DND-41 (cell line): ENCODE measurements around the gene NTSR1.

Experiments
- ATAC-seq: fragments of 200-7000 bp; cut with Tn5 transposase; 3 replicates; pipeline ENCODE4 v1.9.1; 2021; ENCODE audit warnings: low read depth; ENCODE audit not compliant: insufficient read depth
- DNase-seq: peaks from one replicate; pipeline ENCODE4 v3.0.0-alpha.2; 2020
- H2AFZ ChIP-seq: 2 replicates; pipeline ENCODE4 v1.6.0; 2012; ENCODE audit warnings: low read depth, low read length
- H3K27ac ChIP-seq: 2 replicates; pipeline ENCODE4 v1.5.1; 2012; ENCODE audit warnings: low read length, inconsistent platforms
- H3K27me3 ChIP-seq: fragments of 200-600 bp; sonication (generic); 2 replicates; pipeline ENCODE4 v1.6.0; 2012; ENCODE audit warnings: low read length, mild to moderate bottlenecking, inconsistent platforms; ENCODE audit not compliant: insufficient read depth, poor library complexity
- H3K36me3 ChIP-seq: 2 replicates; pipeline ENCODE4 v1.5.1; 2012; ENCODE audit warnings: low read length, inconsistent platforms; ENCODE audit not compliant: insufficient read depth
- H3K4me1 ChIP-seq: 2 replicates; pipeline ENCODE4 v1.5.1; 2012; ENCODE audit warnings: mild to moderate bottlenecking, low read length; ENCODE audit not compliant: insufficient read depth
- H3K4me2 ChIP-seq: 2 replicates; pipeline ENCODE4 v1.6.0; 2012; ENCODE audit warnings: mild to moderate bottlenecking, moderate library complexity, low read length, inconsistent platforms; ENCODE audit not compliant: insufficient read depth
- H3K4me3 ChIP-seq, 2 experiments: fragments of 200-600 bp in 1 of 2; shearing (Covaris generic) in 1 of 2; 2 replicates each; pipeline ENCODE4 v1.5.1; 2012 to 2016; ENCODE audit warnings: inconsistent platforms in 2 of 2, low read length in 2 of 2, mild to moderate bottlenecking in 2 of 2, low read depth in 1 of 2, moderate library complexity in 1 of 2
- H3K79me2 ChIP-seq: 2 replicates; pipeline ENCODE4 v1.6.0; 2012; ENCODE audit warnings: low read length, inconsistent platforms; ENCODE audit not compliant: insufficient read depth
- H3K9ac ChIP-seq: 2 replicates; pipeline ENCODE4 v1.6.0; 2012; ENCODE audit warnings: low read depth, mild to moderate bottlenecking, inconsistent platforms, low read length, moderate library complexity
- H3K9me3 ChIP-seq: 2 replicates; pipeline ENCODE4 v1.5.1; 2012; ENCODE audit warnings: low read length, moderate library complexity, mild to moderate bottlenecking, inconsistent platforms; ENCODE audit not compliant: insufficient read depth, severe bottlenecking
- H4K20me1 ChIP-seq: 2 replicates; pipeline ENCODE4 v1.6.0; 2012; ENCODE audit warnings: low read length; ENCODE audit not compliant: insufficient read depth
- CTCF ChIP-seq: IDR thresholded peaks from 2 replicates; pipeline ENCODE4 v1.5.1; 2012; ENCODE audit warnings: borderline replicate concordance, low read length, moderate library complexity, mild to moderate bottlenecking; ENCODE audit not compliant: poor library complexity, severe bottlenecking; ENCODE audit errors: extremely low read depth
- EZH2 ChIP-seq: IDR thresholded peaks from 3 replicates; pipeline ENCODE4 v1.6.1; 2012; ENCODE audit warnings: borderline replicate concordance, low read depth, mild to moderate bottlenecking, moderate library complexity, low read length, inconsistent platforms; ENCODE audit not compliant: severe bottlenecking

Gene NTSR1

DNA sequence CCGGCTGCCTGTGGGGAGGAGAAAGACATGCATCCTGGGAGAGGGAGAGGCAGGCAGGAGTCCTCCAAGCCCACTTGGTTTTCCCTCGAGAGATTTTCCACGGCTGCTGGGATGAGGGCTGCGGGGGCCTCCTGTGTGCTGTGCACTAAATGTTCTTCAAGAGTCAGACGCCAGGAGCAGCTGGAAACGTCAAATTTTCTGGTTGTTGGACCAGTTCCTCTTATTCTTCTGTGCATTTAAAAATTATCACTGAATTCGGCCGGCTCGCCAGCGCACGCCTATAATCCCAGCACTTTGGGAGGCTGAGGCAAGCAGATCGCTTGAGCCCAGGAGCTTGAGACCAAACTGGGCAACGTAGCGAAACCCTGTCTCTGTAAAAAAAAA is 32.8 kb upstream of the NTSR1 start:
- H3K4me1 ChIP-seq: peaks cover 3% of the 10 kb centered on the region; the same call in 1 of the 2 replicates
- DNase-seq (no peak), ATAC-seq (no peak)
- H3K36me3 ChIP-seq: peaks cover 6% of the 10 kb centered on the region
- H3K27ac ChIP-seq: no peak overlapping the region
- H2AFZ ChIP-seq: no peak overlapping the region
- TF ChIP-seq CTCF (no peak), EZH2 (no peak)
- no peak overlapping the region for H3K4me3 ChIP-seq
- peaks cover 7% of the 10 kb centered on the region; the same call in 1 of the 2 replicates for H4K20me1 ChIP-seq
- H3K79me2 ChIP-seq: no peaks in the 10 kb centered on the region
- H3K27me3 ChIP-seq: no peaks in the 10 kb centered on the region
- no peak overlapping the region for H3K9ac ChIP-seq
- no peak overlapping the region for H3K4me2 ChIP-seq
- no peaks in the 10 kb centered on the region for H3K9me3 ChIP-seq

DNA sequence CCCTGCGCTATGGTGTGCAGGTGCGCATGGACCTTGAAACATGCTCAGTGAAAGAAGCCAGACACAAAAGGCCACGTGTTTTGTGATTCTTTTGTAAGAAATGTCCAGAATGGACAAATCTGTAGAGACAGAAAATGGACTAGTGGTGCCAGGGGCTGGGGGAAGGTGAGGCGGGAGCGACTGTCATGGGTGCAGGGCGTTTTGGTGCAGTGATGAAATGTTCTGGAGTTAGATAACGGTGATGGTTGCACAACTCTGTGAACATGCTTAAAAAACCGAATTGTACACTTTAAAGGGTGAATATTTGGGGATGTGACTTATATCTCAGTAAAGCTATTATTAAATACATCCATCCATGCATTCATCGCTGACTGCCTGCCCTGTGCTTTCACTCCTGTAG is 31.7 kb upstream of the NTSR1 start:
- H3K79me2 ChIP-seq: no peaks in the 10 kb centered on the region
- no peaks in the 10 kb centered on the region; the same call in 1 of the 2 replicates for H3K36me3 ChIP-seq
- H3K9me3 ChIP-seq: no peaks in the 10 kb centered on the region
- no peak overlapping the region for H2AFZ ChIP-seq
- H3K4me1 ChIP-seq: peaks cover 3% of the 10 kb centered on the region; the same call in 1 of the 2 replicates
- H4K20me1 ChIP-seq: peaks cover 6% of the 10 kb centered on the region; the same call in 1 of the 2 replicates
- H3K27me3 ChIP-seq: no peaks in the 10 kb centered on the region
- H3K9ac ChIP-seq: no peak overlapping the region
- H3K4me3 ChIP-seq: no peak overlapping the region
- no peak overlapping the region for H3K4me2 ChIP-seq
- ATAC-seq: no peak
- TF ChIP-seq EZH2 (no peak), CTCF (no peak)
- H3K27ac ChIP-seq: no peak overlapping the region
- DNase-seq: no peak

- Histone ChIP-seq H3K4me2 (no peak overlapping the region), H3K27ac (no peak overlapping the region), H3K79me2 (no peaks in the 10 kb centered on the region), H3K9me3 (no peaks in the 10 kb centered on the region), H3K27me3 (no peaks in the 10 kb centered on the region), H2AFZ (no peak overlapping the region), H3K9ac (no peak overlapping the region), H4K20me1 (peaks cover 6% of the 10 kb centered on the region; the same call in 1 of the 2 replicates), H3K4me3 (no peak overlapping the region), H3K4me1 (peaks cover 3% of the 10 kb centered on the region; the same call in 1 of the 2 replicates), H3K36me3 (no peaks in the 10 kb centered on the region)
- no peak for DNase-seq
- no peak for TF ChIP-seq EZH2
- no peak for TF ChIP-seq CTCF
- ATAC-seq: no peak
Measured at GRCh38 chr20:62677678-62678077, 31.0 kb upstream of the NTSR1 start.

DNA sequence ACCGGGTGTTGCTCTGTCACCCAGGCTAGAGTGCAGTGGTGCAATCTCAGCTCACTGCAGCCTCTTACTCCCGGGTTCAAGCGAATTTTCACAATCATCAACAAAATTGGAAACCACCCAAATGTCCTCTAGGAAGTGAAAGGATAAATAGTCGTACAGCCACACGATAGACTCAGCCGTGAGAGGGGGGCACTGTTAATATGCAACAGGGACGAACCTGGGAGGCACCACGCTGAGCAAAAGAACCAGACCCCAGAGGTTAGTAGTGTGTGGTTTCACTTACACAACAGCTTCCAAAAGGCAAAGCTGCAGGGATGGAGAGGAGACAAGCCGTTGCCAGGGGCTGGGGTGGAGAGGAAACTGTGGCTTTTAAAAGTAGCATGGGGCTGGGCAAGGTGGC is 30.1 kb upstream of the NTSR1 start:
- Histone ChIP-seq H3K4me1 (peaks cover 3% of the 10 kb centered on the region; the same call in 1 of the 2 replicates), H2AFZ (no peak overlapping the region), H3K79me2 (no peaks in the 10 kb centered on the region), H3K9me3 (no peaks in the 10 kb centered on the region), H3K9ac (no peak overlapping the region), H3K4me2 (no peak overlapping the region), H4K20me1 (peaks cover 1% of the 10 kb centered on the region; the same call in 1 of the 2 replicates), H3K27ac (no peak overlapping the region), H3K4me3 (no peak overlapping the region), H3K27me3 (no peaks in the 10 kb centered on the region), H3K36me3 (no peaks in the 10 kb centered on the region)
- DNase-seq (peak; percentile 51), ATAC-seq (peak; percentile 75)
- TF ChIP-seq EZH2 (no peak), CTCF (no peak)
